Activated CD4-positive, alpha-beta T cell treated with anti-CD3 and anti-CD28 coated beads, Interleukin-2, amount 10 ng/mL, durations not matched to agents 24 days and 14 days (primary cell): ENCODE measurements around the gene B4GALT5. TPM values are rescaled to one million over a fixed set of nuclear protein-coding genes. Genes with fewer than 3 reads are reported as not detected.

Experiments used
- DNase-seq: peaks from one replicate; pipeline ENCODE4 v3.0.0; 2022
- H3K27ac Mint-ChIP-seq: one replicate; pipeline ENCODE4 v1.8.0; 2022; ENCODE audit warnings: mild to moderate bottlenecking, mixed read lengths
- H3K27me3 Mint-ChIP-seq: one replicate; pipeline ENCODE4 v1.8.0; 2022; ENCODE audit warnings: mixed read lengths
- H3K36me3 Mint-ChIP-seq: one replicate; pipeline ENCODE4 v1.8.0; 2022; ENCODE audit warnings: low read depth, mild to moderate bottlenecking, mixed read lengths
- H3K4me1 Mint-ChIP-seq: one replicate; pipeline ENCODE4 v1.8.0; 2021; ENCODE audit warnings: mixed read lengths
- H3K4me3 Mint-ChIP-seq: one replicate; pipeline ENCODE4 v1.8.0; 2022; ENCODE audit warnings: mild to moderate bottlenecking, moderate library complexity, mixed read lengths
- H3K9me3 Mint-ChIP-seq: one replicate; pipeline ENCODE4 v1.8.0; 2021; ENCODE audit warnings: mixed read lengths
- intact Hi-C: fragments of 100-400 bp; cut with micrococcal nuclease; formaldehyde crosslinking; loops from one replicate; pipeline ENCODE4 v1.15.1; 2023
- total RNA-seq: library from RNA; stranded (reverse); gene quantifications from 2 replicates; pipeline ENCODE4 v1.2.3, GENCODE V29; 2022

Gene B4GALT5
- total RNA-seq, 1 donor from 2014 or later = 39.1 TPM

DNA sequence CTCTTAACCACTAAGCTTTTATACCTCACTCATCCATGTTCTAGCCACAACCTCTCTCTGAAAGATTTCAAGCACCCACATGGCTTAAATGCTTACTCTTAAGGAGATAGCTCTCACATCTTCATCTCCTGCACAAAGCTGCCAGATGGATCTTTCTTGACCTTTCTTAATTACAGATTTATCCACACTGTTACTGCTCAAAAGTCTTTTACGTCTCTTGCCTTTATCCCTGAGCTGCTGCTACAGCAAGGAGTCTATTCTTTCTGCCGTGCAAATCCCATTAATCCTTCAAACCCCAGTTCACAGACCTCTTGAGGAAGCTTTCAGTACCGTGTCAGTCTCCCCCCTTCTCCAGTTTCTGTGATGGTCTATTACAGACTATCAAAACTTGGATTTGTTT lies 54.6 kb downstream of the B4GALT5 start:
- H3K9me3 Mint-ChIP-seq = peaks cover 4% of the 10 kb centered on the region
- no peak overlapping the region for H3K4me3 Mint-ChIP-seq
- no peaks in the 10 kb centered on the region for H3K27me3 Mint-ChIP-seq
- H3K36me3 Mint-ChIP-seq = peaks cover 22% of the 10 kb centered on the region
- no peak for DNase-seq
- intact Hi-C loops = loop anchor here (5.0 kb wide), 1 partner anchor 37 kb away; no protein-coding TSS in a partner anchor
- H3K4me1 Mint-ChIP-seq = peaks cover 25% of the 10 kb centered on the region
- no peak overlapping the region for H3K27ac Mint-ChIP-seq

DNA sequence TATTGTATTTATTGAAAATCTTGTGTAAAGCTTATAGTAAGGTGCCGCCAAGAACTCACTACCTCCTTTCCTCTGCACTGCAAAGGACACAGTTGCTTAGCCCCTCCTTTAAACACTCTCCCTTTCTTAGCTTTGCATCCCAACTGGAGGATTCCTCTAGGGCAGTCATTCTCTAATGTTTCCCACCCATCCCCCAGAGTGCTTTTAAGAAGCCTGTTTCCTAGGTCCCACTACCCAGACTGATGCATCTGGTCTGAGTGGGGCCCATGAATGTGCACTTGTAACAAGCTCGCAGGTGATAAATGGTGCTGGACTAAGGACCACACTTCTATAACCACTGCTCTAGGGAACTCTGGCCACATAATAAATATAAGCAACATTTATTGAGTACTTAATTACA lies 55.2 kb downstream of the B4GALT5 start:
- Mint-ChIP-seq H3K27ac (no peak overlapping the region), H3K4me3 (no peak overlapping the region), H3K4me1 (peaks cover 23% of the 10 kb centered on the region), H3K36me3 (peaks cover 27% of the 10 kb centered on the region), H3K27me3 (no peaks in the 10 kb centered on the region), H3K9me3 (peaks cover 4% of the 10 kb centered on the region)
- intact Hi-C loops = loop anchor here (5.0 kb wide), 1 partner anchor 36 kb away; no protein-coding TSS in a partner anchor
- DNase-seq = no peak

DNA sequence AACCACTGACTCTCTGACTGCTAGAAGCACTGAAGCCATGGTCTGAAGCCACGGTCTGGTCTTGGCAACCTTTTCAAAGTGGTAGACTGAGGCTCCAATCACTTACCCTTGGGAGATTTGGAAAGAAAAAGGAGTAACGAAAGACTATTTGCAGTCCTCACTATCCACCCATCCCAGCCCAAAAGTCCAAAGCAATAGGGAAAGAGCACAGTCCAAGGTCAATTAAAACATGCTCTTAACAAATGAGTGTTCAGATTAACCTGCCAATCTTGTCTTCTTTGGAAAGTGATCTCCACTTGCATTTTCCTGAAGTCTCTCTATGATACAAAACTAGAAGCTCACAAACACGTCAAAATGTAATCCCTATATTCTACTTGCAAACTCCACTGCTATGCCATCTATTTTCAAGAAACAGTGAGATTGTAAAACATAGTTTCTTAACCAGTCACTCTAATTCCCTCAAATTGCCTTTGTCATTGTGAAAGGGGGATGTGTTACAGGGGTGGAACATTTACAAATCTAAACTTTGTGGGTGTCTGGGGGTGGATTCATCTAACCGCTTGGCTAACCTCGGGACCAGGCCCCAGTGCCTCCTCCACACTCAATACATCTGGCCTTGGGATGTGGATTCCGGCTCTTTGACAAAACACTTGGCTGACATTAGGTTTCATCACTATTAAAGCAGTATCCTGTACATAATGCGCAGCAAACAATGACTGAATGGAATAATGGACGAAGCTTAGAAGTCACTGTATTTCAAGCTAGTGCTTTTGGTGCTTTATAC lies 56.4 kb downstream of the B4GALT5 start:
- intact Hi-C loops = loop anchor here (5.0 kb wide), 1 partner anchor 35 kb away; no protein-coding TSS in a partner anchor
- Mint-ChIP-seq H3K4me3 (no peak overlapping the region), H3K27ac (no peak overlapping the region), H3K4me1 (peaks cover 17% of the 10 kb centered on the region), H3K27me3 (no peaks in the 10 kb centered on the region), H3K36me3 (peaks cover 35% of the 10 kb centered on the region), H3K9me3 (peaks cover 4% of the 10 kb centered on the region)
- DNase-seq = no peak

DNA sequence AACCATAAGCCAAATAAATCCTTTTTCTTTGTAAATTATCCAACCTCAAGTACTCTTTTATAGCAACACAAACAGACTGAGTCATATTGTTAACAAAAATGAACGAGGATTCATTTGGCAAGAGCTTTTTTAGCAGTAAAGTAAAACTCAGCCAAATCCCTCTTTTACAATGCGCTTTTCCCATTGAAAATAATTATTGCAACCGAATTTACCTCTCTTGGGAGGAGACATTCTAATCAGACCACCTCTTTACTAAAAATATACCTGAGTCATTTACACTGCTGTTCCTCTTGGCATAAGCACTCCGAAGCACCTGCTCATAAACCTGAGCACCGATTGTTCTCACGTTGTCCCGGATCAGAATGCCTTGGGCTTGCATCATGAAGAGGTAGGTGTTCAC lies 57.4 kb downstream of the B4GALT5 start:
- H3K4me3 Mint-ChIP-seq = no peak overlapping the region
- peaks cover 12% of the 10 kb centered on the region for H3K4me1 Mint-ChIP-seq
- H3K27ac Mint-ChIP-seq = no peak overlapping the region
- no peaks in the 10 kb centered on the region for H3K27me3 Mint-ChIP-seq
- H3K9me3 Mint-ChIP-seq = peaks cover 4% of the 10 kb centered on the region
- H3K36me3 Mint-ChIP-seq = peaks cover 35% of the 10 kb centered on the region
- intact Hi-C loops = loop anchor here (5.0 kb wide), 1 partner anchor 34 kb away; no protein-coding TSS in a partner anchor
- no peak for DNase-seq

GRCh38 chr20:49653925-49654434 lies 59.7 kb downstream of the B4GALT5 start:
- Mint-ChIP-seq H3K4me1 (peaks cover 12% of the 10 kb centered on the region), H3K27me3 (no peaks in the 10 kb centered on the region), H3K9me3 (peaks cover 4% of the 10 kb centered on the region), H3K4me3 (no peak overlapping the region), H3K36me3 (peaks cover 40% of the 10 kb centered on the region), H3K27ac (no peak overlapping the region)
- intact Hi-C loops = no loop called here
- DNase-seq = no peak

DNA sequence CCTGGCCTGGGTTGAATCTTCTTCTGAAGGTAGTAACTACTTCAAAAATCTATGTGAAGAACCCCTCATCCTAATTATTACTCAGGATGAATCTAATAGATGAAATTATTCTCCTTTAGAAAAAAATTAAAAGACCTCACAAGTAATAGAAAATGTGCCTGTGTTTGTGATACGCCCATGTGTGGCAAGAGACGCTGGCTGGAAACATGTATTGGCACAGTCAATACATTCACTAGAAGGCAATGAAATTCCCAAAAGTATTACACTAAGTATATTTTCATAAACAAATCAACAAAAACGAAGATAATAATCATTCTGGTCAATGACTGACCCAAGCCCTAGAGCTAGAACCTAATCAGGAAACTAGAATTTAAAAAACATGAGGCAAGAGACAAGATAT lies 64.0 kb downstream of the B4GALT5 start:
- no peaks in the 10 kb centered on the region for H3K9me3 Mint-ChIP-seq
- peaks cover 52% of the 10 kb centered on the region for H3K36me3 Mint-ChIP-seq
- H3K4me1 Mint-ChIP-seq = no peaks in the 10 kb centered on the region
- no peak overlapping the region for H3K4me3 Mint-ChIP-seq
- H3K27me3 Mint-ChIP-seq = no peaks in the 10 kb centered on the region
- no peak overlapping the region for H3K27ac Mint-ChIP-seq
- intact Hi-C loops = no loop called here
- no peak for DNase-seq

DNA sequence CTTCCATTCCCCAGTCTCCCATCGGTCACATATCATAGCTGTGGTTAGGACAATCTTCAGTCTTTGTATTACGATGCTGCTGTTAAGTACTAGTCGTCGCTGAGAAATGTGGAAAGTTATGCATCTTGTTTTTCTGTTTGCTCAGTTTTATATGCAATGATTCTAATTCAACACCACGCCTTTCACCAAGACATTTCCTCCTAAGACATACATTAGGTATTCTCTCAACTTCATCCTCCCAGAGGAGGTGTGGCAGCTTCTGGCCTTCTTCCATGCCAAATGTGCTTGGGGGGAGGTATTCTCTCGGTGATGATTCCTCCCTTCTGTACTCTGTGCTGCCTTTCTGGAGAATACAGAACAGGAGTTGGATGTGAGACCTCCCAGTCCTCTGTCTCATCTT lies 66.1 kb downstream of the B4GALT5 start:
- H3K9me3 Mint-ChIP-seq = no peaks in the 10 kb centered on the region
- no peak overlapping the region for H3K27ac Mint-ChIP-seq
- H3K36me3 Mint-ChIP-seq = peaks cover 50% of the 10 kb centered on the region
- no peak for DNase-seq
- H3K27me3 Mint-ChIP-seq = no peaks in the 10 kb centered on the region
- peaks cover under 1% of the 10 kb centered on the region for H3K4me1 Mint-ChIP-seq
- no peak overlapping the region for H3K4me3 Mint-ChIP-seq
- intact Hi-C loops = no loop called here

DNA sequence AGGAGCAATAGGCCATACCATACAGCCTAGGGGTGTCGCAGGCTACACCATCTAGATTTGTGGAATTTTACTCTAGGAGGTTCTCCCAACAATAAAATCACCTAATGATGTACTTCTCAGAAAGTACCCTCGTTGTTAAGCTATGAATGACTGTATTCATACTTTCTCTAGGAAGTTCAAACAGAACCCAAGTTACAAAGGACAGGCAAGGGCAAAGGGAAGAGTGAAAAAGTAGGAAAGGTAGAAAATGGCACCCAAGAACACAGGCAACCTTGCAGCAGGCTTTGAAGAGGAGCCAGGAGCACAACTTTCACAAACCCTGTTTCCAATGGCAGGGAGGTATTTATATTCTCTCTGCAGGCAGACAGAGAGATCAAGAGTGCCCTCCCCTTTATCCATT lies 67.2 kb downstream of the B4GALT5 start:
- intact Hi-C loops = no loop called here

GRCh38 chr20:49646126-49646525 lies 67.6 kb downstream of the B4GALT5 start:
- no peak overlapping the region for H3K4me3 Mint-ChIP-seq
- no peak for DNase-seq
- no peak overlapping the region for H3K27ac Mint-ChIP-seq
- peaks cover 14% of the 10 kb centered on the region for H3K4me1 Mint-ChIP-seq
- H3K36me3 Mint-ChIP-seq = peaks cover 61% of the 10 kb centered on the region
- no peaks in the 10 kb centered on the region for H3K9me3 Mint-ChIP-seq
- intact Hi-C loops = no loop called here
- H3K27me3 Mint-ChIP-seq = no peaks in the 10 kb centered on the region

More for the DNA sequence above, 67.2 kb downstream of the B4GALT5 start:
- Mint-ChIP-seq H3K9me3 (no peaks in the 10 kb centered on the region), H3K4me1 (peaks cover 10% of the 10 kb centered on the region), H3K27ac (no peak overlapping the region), H3K36me3 (peaks cover 57% of the 10 kb centered on the region), H3K27me3 (no peaks in the 10 kb centered on the region), H3K4me3 (no peak overlapping the region)
- no peak for DNase-seq

- Mint-ChIP-seq H3K9me3 (no peaks in the 10 kb centered on the region), H3K4me1 (peaks cover 14% of the 10 kb centered on the region), H3K4me3 (no peak overlapping the region), H3K36me3 (peaks cover 66% of the 10 kb centered on the region), H3K27ac (no peak overlapping the region), H3K27me3 (no peaks in the 10 kb centered on the region)
- DNase-seq = no peak
- intact Hi-C loops = no loop called here
Measured at GRCh38 chr20:49644980-49645565, 68.6 kb downstream of the B4GALT5 start.

DNA sequence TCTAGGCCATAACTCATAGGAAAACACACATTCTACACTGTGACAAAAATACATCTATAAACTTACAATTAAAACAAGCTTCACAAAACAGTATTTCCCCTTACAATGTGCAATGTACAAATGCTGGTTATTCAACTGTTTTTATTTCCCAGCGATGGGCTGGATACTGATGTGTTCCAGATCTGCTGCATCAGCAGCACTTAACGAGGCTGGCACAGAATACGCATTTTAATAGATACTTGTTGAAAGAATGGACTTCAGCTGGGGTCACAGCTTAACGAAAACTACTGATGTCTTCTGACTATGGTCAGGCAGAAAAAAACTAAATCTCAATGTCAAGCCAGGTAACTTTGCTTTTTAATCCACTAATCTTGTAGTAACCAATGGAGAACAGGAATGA lies 70.9 kb downstream of the B4GALT5 start:
- DNase-seq = no peak
- no peak overlapping the region for H3K27ac Mint-ChIP-seq
- no peak overlapping the region for H3K4me3 Mint-ChIP-seq
- H3K9me3 Mint-ChIP-seq = no peaks in the 10 kb centered on the region
- intact Hi-C loops = no loop called here
- H3K27me3 Mint-ChIP-seq = no peaks in the 10 kb centered on the region
- peaks cover 65% of the 10 kb centered on the region for H3K36me3 Mint-ChIP-seq
- H3K4me1 Mint-ChIP-seq = peaks cover 14% of the 10 kb centered on the region

- intact Hi-C loops = no loop called here
- Mint-ChIP-seq H3K27me3 (no peaks in the 10 kb centered on the region), H3K27ac (peak overlapping the region; percentile 38), H3K4me3 (no peak overlapping the region), H3K9me3 (no peaks in the 10 kb centered on the region), H3K4me1 (peaks cover 14% of the 10 kb centered on the region), H3K36me3 (peaks cover 60% of the 10 kb centered on the region)
- peak; percentile 77 for DNase-seq
Measured at GRCh38 chr20:49641683-49642656, 71.7 kb downstream of the B4GALT5 start.

- DNase-seq = no peak
- H3K27ac Mint-ChIP-seq = no peak overlapping the region
- intact Hi-C loops = no loop called here
- H3K4me3 Mint-ChIP-seq = no peak overlapping the region
- no peaks in the 10 kb centered on the region for H3K9me3 Mint-ChIP-seq
- H3K27me3 Mint-ChIP-seq = no peaks in the 10 kb centered on the region
- peaks cover 11% of the 10 kb centered on the region for H3K4me1 Mint-ChIP-seq
- H3K36me3 Mint-ChIP-seq = peaks cover 52% of the 10 kb centered on the region
Measured at GRCh38 chr20:49637046-49637637, 76.5 kb downstream of the B4GALT5 start.
